ENCODE data around the gene NUAK2.

The NUAK2 gene

DNA sequence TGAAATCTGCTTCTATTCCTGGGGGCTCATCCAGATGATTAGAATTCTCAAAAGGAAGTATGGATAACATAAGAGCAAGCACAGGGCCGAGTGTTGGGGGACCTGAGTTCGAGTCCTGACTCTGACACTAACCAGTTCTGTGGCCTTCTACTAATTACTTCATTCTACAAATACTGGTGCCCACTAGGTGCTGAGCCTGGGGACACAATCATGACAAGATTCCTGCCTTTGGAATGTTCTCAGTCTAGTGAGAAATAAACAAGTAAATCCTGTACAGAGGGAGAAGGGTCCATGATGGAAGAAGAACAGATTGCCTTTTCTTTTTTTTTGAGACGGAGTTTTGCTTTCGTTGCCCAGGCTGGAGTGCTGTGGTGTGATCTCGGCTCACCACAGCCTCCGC, 2.2 kb upstream of the NUAK2 start:
- DNase-seq (ENCODE audit: extremely low read depth in 1 of 2, low read depth in 1 of 2) = no peak

DNA sequence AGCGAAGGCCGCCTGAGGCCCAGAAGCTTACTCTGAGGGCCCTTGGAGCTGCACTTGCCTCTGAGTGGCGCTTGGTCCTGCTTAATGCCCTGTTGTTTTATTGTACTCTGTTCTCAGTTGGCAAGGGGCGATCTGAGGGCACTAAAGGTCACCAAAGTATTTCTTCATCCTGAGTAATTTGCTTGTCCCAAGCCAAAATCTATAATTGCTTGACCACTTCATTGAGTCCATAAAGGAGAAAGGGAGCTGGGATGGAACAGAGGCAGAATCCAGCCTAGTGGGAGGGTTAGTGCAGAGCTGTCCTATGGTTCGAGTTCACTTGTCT, 376 bp upstream of the NUAK2 start:
- DNase-seq (ENCODE audit: extremely low read depth in 1 of 2, low read depth in 1 of 2) = no peak

DNA sequence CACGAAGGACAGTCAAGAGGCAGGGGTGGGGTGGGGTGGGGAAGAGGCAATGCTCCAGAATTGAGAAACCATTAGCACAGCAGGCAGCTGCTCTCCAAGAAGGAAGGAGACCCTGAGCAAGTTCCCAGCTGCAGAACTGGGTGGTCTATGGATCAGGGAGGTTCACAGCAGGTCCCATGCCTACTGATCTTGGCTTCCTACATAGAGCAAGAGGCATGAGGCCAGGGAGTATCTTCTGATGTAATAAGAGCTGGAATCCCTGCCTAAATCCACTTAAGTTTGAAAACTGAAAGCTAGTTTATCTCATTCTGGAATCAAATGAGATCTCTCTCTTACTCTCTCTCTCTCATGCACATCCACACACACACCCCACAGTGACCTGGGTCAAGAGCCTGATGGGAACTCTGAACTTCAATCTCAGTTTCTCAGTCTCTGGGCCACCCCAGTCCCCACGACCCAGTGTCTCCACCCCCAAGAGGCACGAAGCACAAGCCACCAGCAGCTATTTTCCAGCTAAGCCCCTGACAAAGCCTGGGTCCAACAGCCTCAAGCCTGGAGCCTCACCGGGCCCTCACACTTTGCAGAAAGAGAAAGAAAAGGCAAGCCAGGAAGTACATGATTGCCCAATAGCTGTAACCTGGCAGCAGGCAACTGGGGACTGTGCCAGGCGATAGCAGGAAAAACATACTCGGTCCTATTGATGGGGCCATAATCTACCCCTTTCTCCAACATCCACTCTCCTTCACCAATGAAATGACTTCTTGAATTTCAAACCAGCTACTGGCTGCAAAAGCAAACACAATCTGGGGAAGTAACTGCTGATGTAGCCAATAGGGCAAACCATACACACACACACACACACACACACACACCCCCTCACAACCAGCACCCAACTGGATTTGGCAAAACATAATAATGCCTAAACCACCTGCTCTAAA, 2.2 kb downstream of the NUAK2 start:
- DNase-seq (ENCODE audit: extremely low read depth in 1 of 2, low read depth in 1 of 2) = no peak

DNA sequence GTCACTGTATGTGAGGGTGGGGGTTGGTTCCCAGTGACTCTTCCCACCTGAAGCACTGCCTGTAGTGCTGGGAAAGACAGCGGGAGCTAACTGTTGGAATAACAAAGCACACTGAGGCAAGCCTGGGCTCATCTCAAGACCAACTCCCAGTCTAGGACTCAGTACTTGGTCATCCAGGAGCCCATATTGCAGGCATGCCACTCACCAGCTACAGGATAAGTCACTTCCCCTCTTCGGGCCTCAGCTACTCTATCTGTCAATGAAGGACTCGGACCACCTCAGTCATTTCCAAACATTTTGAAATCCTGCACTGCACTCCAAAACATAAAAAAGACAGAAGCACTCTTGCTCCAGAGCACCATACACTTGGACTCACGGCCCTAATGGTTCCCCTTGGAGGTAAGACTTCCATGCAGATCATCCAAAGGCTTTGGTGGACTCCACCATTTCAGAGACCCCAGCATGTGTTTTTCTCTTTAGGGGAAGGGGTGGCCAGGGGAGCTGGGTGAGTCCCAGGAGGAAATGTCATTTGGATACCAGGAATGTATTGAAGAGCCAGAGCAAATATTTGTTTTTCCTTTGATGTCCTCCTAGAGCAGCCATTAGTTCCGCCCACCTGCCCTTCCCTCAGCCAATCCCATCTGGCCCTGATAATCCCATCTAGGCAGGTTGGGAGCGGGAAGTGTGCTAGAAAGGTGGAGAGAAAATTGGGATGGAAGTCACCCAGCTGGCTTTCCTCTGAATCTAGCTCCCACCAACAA, 3.1 kb downstream of the NUAK2 start:
- no peak for DNase-seq (ENCODE audit: extremely low read depth in 1 of 2, low read depth in 1 of 2)

DNA sequence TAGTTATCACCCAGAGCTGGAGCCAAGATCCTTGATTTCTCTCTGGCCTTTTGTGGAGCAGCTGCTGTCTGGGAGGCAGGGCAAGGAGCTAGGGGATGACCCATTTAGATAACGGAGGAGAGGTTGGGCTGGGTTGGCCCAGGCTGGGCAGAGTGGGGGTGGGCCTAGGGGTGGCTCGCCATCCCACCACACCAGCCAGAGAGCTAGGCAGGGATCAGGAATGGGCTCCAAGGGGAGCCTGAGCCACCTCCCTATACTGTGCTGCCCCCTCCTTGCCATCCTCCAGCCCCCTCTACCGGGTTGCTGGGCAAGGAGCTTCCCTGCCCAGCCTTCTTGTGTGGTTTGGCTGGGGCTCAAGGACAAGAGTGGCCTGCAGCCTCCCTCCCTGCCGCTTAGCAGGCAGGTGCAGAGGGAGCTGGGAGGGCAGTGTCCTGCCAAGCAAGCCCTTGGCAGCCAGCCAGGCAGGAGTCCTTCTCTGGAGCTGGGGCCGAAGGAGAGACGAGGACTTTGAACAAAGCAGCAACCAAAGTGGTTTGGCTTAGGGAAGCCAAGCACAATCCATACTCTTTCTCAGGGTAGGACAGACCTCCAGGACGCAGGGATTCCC, 4.1 kb downstream of the NUAK2 start:
- DNase-seq (ENCODE audit: extremely low read depth in 1 of 2, low read depth in 1 of 2) = no peak

DNA sequence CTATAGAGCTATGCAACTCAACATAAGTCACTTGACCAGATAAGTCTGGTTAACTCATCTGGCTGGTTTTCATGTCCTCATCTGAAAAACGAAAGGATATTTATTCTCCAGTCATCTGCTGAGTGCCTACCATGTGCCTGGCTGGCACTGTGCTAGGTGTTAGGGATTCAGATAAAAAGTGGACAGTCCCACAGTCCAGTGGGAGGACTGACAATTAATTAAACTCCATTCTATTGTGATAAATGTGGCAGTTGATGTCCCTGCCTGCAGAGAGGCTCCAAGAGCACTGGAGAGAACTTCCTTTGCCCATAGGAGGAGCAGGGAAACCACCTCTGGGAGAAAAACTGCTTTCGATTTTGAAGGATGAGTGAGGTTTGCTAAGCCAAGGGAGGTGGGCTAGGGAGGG, 5.4 kb downstream of the NUAK2 start:
- DNase-seq (ENCODE audit: extremely low read depth in 1 of 2, low read depth in 1 of 2) = no peak

DNA sequence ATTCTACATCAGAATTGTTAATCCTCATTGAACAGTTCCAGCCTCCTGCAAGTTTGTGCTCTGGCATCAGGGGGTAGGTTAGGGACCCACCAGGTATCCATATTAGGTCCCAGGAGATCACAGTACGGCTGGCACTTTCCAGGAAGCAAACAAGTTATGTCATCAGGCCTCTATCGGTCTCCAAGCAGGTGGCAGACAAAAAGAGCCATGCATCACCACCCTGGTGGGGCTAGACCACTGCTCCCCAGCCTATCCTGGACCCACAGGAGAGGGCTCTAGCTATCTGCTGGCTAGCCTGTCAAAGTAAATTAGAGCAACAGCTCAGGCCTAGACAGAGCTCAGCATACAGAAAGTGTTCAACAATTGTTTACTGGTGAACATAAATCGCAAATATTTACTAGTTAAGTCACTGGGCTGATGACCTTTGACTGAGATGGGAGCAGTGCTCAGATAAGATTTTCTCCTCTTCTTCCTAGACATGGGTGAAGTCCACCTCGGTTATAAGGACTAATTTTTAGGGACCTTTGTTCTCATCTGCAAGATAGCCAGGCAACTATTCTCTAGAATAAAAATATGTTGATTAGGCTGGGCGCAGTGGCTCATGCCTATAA, 6.4 kb downstream of the NUAK2 start:
- DNase-seq (ENCODE audit: extremely low read depth in 1 of 2, low read depth in 1 of 2) = no peak

DNA sequence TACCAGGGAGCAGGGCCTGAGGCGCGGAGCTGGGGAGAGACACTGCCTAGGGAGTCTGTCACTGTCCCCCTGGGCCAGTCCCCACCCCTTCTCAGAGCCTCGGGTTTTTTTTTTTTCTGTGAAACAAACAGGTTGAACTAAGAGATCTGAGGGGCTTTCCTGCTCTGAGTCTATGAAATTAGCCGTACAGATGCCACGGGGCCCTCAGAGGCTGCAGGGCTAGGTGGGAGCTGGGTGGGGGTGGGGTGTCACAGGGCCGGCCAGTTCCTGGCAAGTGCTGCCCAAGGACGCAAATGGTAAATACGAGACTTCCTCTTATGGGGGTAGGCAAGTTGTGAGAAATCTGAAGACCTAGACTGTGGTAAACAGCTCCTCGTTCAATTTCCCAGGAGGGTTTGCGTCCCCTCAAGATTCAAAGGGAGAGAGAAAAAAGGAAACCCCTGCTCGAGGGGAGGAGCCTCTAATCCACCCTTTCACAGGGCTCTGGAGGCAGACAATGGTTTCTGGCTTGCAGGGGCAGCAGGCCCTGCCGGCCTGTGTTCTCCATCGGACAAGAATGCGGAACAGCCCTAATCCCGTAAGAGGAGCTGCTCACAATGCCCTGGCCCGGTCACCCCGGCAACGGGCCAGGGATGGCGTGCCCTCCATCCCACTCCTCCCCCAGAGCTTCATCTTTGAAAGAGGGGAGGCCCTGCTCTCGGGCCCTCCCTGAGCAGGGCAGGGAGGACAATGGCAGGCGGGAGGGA, 7.8 kb downstream of the NUAK2 start:
- no peak for DNase-seq (ENCODE audit: extremely low read depth in 1 of 2, low read depth in 1 of 2)

DNA sequence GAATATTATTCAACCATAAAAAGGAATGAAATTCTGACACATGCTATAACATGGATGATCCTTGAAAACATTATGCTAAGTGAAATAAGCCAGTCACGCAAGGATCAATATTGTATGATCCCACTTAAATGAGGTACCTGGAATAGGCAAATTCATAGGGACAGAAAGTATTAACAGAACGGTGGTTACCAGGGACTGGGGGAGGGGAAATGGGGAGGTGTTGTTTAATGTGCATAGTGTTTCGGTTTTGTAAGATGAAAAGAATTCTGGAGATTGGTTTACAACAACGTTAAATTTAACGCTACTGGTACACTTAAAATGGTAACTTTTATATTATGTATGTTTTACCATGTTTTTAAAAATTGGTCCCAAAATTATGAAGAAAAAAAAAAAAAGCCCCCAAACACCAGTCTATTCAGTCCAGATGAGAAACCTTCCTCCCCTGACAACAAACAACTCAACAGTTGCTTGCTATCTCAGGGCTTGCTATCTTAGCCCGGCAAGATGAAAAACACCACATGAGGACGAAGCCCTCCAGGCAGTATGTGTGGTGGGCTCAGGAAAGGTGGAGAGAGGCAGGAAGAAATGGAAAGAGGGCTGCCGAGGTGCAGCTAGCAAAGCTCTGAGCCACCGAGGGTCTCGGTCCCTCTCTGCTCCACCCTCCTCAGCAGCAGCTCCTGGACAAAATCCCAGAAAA, 8.5 kb downstream of the NUAK2 start:
- no peak for DNase-seq (ENCODE audit: extremely low read depth in 1 of 2, low read depth in 1 of 2)

DNA sequence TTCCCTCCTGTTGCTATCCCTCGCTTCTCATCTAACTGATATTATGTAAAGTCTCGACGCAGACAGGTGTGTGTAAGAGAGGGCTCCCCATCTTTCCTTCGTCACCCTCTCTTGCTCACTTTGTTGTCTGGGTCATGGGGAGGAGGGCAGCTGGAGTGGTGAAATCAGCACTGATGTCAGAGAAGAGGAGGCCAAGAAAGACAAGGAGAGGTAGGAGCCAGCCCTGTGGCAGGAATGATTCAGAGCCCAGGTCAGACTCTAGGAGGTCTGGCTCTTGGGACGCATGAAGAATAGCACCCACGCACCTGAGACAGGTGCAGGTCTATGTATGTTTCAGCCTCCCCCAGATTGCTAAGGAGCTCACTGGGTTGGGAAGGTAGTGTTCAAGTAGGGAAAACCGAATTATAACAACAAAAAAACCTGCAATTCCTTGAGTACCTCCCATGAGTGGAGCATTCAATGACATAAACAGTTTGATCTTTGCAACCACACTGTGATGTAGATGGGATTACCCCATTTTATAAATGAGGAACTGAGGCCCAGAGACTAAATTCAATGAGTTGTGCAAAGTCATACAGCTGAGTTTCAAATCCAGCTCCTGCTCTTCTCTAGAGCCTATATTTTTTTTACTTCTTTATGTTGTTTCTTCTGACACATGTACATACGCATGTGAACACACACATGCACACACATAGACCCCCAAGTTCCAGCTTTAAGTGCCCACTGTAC, 10.4 kb downstream of the NUAK2 start:
- DNase-seq (ENCODE audit: extremely low read depth in 1 of 2, low read depth in 1 of 2) = no peak

DNA sequence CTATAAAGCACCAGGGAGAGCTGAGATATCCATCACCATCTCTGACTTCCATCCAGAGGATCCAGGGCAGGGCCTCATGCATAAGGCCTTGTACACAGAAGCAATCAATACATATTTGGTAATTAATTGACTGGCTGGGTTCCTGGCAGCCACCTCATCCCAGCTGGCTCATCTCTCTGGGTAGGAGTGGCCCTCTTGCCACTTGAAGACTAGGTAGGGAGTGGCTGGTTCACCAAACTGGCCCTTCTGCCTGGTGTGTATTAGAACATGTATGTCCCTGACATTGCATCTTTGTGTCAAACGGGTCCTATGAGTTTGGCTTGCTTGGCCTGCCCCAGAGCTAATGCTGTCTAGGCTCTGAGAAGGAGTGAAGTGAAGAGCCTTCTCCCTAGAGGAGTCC, 11.8 kb downstream of the NUAK2 start:
- no peak for DNase-seq (ENCODE audit: extremely low read depth in 1 of 2, low read depth in 1 of 2)

DNA sequence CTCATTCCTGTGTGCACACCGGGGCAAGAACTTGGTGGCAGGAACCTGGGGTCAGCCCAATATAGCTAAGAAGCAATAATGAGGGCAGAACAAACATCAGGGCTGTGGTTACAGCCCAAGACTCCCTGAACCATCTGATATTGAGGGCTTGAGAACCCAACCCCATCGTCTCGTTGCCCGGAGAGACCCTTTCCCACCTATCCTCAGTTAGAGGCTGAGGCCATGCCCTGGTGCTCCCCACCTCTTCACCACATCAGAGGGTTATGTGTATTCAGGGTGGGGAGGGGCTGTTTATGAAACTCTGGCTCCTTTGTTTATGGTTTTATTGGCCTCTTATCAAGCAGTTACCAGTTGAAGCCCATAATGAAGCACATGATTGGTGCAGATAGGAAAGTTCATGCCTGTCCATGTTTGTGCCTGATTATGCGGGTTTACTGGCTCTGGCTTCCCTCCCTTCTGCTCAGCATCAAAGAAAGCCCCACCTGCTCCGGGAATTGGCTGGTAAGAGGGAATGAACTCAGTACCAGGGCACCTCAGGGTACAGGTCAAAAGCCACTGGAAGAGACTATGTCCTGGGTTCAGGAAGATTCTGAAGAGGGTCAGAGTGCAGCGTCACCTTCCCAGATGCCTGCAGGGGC, 14.5 kb downstream of the NUAK2 start:
- no peak for DNase-seq (ENCODE audit: extremely low read depth in 1 of 2, low read depth in 1 of 2)

DNA sequence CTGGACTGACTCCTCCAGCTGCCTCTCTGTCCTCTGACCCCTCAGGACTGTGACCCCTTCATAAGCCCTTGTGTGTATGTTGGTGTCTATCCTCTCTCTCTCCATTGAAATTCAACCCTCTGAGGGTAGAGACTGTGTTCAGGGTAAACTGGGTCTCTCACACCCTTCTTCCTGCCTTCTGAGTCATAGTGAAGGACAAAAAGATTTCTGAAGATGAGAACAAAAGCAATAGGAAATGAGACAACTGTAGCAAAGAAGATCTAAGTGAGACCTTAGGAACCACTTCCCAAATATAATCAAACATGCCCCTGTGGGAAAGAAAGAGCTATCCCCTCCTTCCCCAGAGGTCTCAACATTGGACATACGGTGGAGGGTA, 16.9 kb downstream of the NUAK2 start:
- no peak for DNase-seq (ENCODE audit: extremely low read depth in 1 of 2, low read depth in 1 of 2)

DNA sequence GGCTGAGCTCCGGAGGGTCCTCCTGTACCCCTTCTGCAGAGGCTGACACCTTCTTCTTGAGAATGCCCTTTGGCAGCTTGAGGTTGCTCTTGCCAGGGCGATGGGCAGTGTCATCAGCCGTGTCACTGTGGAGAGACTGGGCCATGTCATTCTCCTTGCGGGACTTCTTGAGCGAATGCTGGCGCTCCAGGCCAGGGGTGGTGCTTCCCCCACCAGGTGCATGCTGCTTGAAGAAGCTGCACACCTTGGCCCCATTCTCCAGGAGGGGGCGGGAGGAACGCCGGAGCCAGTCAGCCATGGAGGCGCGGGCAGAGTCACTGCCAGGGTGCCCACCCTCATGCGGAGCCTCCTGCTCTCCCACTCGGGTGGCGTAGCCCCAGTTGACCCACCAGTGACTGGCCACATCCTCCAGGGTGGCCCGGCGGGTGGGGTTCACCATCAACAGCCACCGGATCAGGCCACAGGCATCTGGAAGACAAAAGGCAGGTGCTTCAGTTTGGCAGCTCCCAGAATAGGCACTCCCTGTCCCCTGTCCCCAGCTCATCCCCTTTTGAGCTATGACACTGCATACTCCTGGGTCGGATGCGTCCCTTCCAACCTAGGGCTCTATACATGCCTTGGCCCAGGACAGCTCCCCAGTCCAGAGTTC, 17.4 kb downstream of the NUAK2 start:
- no peak for DNase-seq (ENCODE audit: extremely low read depth in 1 of 2, low read depth in 1 of 2)

DNA sequence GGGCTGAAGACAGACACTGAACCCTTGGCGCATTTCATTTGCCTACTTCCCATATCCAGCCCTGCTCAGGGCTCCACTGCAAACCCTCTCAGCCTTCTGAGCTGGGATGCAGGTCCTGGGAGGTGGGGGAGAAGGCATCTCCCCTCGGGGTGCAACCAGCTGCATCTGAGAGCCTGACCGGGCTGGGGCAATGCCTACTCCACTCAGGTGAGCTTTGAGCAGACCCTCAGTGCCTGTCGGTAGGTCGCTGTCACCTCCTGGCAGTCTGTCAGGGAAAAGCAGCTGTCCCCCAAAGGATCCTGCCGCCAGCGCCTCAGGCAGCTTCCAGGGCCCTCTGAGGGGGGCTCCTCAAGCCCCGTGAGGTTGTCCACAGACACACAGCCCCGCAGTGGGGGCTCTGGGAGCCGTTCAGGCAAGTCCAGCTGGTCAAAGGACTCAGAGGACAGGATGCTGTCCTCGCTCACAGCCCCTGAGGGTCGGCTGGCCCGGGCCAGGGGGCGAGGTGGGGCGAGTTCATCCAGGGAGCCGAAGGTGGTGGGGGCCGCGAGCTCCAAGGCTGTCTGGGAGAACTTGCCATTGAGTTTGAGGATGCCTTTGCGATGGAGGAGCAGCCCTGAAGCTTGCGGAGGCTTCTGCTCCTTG, 18.2 kb downstream of the NUAK2 start:
- no peak for DNase-seq (ENCODE audit: extremely low read depth in 1 of 2, low read depth in 1 of 2)

DNA sequence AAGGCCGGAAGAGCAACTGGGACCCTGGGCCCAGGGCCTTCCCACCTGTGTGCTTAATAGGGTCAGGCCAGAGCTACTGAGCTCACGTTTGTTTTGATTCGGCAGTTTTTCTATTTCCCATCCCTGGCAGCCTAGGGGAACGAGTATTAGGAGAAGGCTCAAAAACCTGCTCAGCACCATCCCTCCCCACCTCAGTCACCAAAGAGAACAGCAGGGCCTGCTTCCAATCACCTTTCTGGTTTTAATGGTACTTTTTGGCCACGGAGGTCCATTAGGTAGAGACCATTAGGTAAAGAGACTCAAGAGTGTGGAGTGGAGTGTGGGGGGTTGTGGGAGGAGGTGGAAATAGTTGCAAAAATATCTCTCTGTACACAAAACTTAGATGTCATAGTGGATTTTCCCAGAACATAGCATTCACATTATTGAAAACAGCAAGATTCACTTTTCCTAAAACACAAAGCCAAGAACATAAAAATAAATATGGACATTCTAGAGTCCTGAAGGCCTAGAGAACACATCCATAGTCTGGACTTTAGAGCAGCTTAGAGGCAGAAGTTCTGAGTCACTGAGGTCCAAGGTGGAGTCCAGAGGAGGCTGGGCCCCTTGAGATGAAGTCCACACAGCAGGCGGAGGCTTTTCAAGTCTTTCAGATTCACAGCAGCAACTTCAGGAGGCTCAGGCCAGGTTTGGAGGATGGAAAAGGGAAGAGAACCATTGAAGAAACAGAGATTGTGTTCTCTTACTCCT, 19.5 kb downstream of the NUAK2 start:
- DNase-seq (ENCODE audit: extremely low read depth in 1 of 2, low read depth in 1 of 2) = no peak

DNA sequence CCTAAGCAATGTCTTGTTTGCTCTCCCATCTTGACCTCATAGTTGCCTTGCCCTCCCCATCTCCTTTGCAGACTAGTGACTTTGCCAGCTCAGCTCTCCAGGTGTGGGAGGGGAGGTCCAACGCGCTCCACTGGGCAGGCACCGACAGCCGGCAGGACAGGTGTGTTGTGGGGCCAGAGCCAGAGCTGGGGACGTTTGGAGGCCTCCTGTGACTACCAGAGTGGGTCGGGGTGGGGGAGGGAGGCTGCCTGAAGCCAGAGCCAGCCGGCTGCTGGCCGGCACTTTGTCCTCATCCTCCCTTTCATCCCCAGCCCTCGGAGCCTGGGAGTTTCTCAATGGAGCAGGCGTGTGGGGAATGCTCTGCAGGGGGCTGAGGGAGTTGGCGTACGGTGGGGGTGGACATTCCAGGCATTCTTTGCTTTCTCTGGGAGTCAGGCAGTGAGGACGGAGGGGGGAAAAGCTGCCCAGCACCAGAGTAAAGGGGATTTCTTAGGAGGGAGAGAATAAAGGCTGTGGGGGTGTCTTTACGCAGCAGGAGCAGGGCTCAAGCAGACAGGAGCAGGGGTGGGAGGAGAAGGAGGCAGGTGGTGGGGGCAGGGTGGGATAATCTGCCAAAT, 20.2 kb downstream of the NUAK2 start:
- no peak for DNase-seq (ENCODE audit: extremely low read depth in 1 of 2, low read depth in 1 of 2)
